ENCODE data around the gene MUC5AC. TPM values are rescaled to one million over a fixed set of nuclear protein-coding genes. Genes with fewer than 3 reads are reported as not detected.
"Not testable (repeated sequence)": the region's sequence is repeated elsewhere in the genome, so short reads cannot be mapped to it uniquely, and the experiment has no call there.

Gene MUC5AC
- polyA plus RNA-seq, 3 donors: 0.01 TPM; not detected in 1

GRCh38 chr11:1203505-1204271, 45.9 kb downstream of the MUC5AC start:
- no peak for DNase-seq (ENCODE audit: low read depth in 3 of 3, low spot score in 2 of 3)

GRCh38 chr11:1204381-1205101, 46.8 kb downstream of the MUC5AC start:
- no peak for DNase-seq (ENCODE audit: low read depth in 3 of 3, low spot score in 2 of 3)

GRCh38 chr11:1205121-1205986, 47.6 kb downstream of the MUC5AC start:
- no peak for DNase-seq (ENCODE audit: low read depth in 3 of 3, low spot score in 2 of 3)

GRCh38 chr11:1205987-1206331, 48.2 kb downstream of the MUC5AC start:
- DNase-seq (ENCODE audit: low read depth in 3 of 3, low spot score in 2 of 3): no peak

GRCh38 chr11:1206391-1207271, 48.9 kb downstream of the MUC5AC start:
- no peak for DNase-seq (ENCODE audit: low read depth in 3 of 3, low spot score in 2 of 3)

GRCh38 chr11:1207401-1208143, 49.8 kb downstream of the MUC5AC start:
- DNase-seq (ENCODE audit: low read depth in 3 of 3, low spot score in 2 of 3): no peak

GRCh38 chr11:1208144-1208393, 50.3 kb downstream of the MUC5AC start:
- DNase-seq (ENCODE audit: low read depth in 3 of 3, low spot score in 2 of 3): no peak

- DNase-seq (ENCODE audit: low read depth in 3 of 3, low spot score in 2 of 3): no peak
These were observed 50.9 kb downstream of the MUC5AC start for GRCh38 chr11:1208394-1209261.

- no peak for DNase-seq (ENCODE audit: low read depth in 3 of 3, low spot score in 2 of 3)
These were observed 51.8 kb downstream of the MUC5AC start for GRCh38 chr11:1209371-1210057.

GRCh38 chr11:1211838-1212237, 54.1 kb downstream of the MUC5AC start:
- no peak for DNase-seq (ENCODE audit: low read depth in 3 of 3, low spot score in 2 of 3)

GRCh38 chr11:1215826-1216225, 58.1 kb downstream of the MUC5AC start:
- DNase-seq (ENCODE audit: low read depth in 3 of 3, low spot score in 2 of 3): not testable (repeated sequence)

- no peak for DNase-seq (ENCODE audit: low read depth in 3 of 3, low spot score in 2 of 3)
These were observed 59.4 kb downstream of the MUC5AC start for GRCh38 chr11:1217151-1217550.

GRCh38 chr11:1218256-1218787, 60.6 kb downstream of the MUC5AC start:
- DNase-seq (ENCODE audit: low read depth in 3 of 3, low spot score in 2 of 3): no peak

- no peak for DNase-seq (ENCODE audit: low read depth in 3 of 3, low spot score in 2 of 3)
These were observed 61.2 kb downstream of the MUC5AC start for GRCh38 chr11:1218788-1219445.

- DNase-seq (ENCODE audit: low read depth in 3 of 3, low spot score in 2 of 3): no peak
These were observed 61.7 kb downstream of the MUC5AC start for GRCh38 chr11:1219446-1219833.

GRCh38 chr11:1219834-1220815, 62.4 kb downstream of the MUC5AC start:
- DNase-seq (ENCODE audit: low read depth in 3 of 3, low spot score in 2 of 3): no peak
